OCI-LY1 (cell line): ENCODE results near the gene TPP1.

ENCODE experiments used
- H2AFZ ChIP-seq: fragments of 200-600 bp; sonication (generic), shearing (Covaris generic); 2 replicates; pipeline ENCODE4 v1.6.0; 2014; ENCODE audit warnings: antibody characterized with exemption, mild to moderate bottlenecking, low read length
- H3F3A ChIP-seq: fragments of 200-600 bp; sonication (generic), shearing (Covaris generic); 2 replicates; pipeline ENCODE4 v1.6.0; 2014; ENCODE audit warnings: mild to moderate bottlenecking, antibody characterized with exemption, low read length, moderate library complexity; ENCODE audit not compliant: insufficient read depth
- H3K27ac ChIP-seq: fragments of 200-600 bp; sonication (generic); 2 replicates; pipeline ENCODE4 v1.5.1; 2014; ENCODE audit warnings: low read length, mixed run types, mild to moderate bottlenecking, low read depth; ENCODE audit not compliant: poor library complexity, severe bottlenecking
- H3K27me3 ChIP-seq: fragments of 200-600 bp; sonication (generic); 2 replicates; pipeline ENCODE4 v1.6.0; 2014; ENCODE audit warnings: antibody characterized with exemption, mild to moderate bottlenecking, low read length, moderate library complexity; ENCODE audit not compliant: insufficient read depth
- H3K36me3 ChIP-seq: fragments of 200-600 bp; sonication (generic); 2 replicates; pipeline ENCODE4 v1.6.1; 2014; ENCODE audit warnings: mild to moderate bottlenecking, antibody characterized with exemption, low read length, moderate library complexity, mixed read lengths; ENCODE audit not compliant: insufficient read depth
- H3K4me1 ChIP-seq: fragments of 200-600 bp; sonication (generic); 2 replicates; pipeline ENCODE4 v1.5.1; 2014; ENCODE audit warnings: mild to moderate bottlenecking, low read length, moderate library complexity; ENCODE audit not compliant: insufficient read depth, severe bottlenecking
- H3K4me2 ChIP-seq: fragments of 200-600 bp; sonication (generic), shearing (Covaris generic); 2 replicates; pipeline ENCODE4 v1.6.1; 2014; ENCODE audit warnings: low read length
- H3K4me3 ChIP-seq: fragments of 200-600 bp; sonication (generic); 2 replicates; pipeline ENCODE4 v1.5.1; 2014; ENCODE audit warnings: low read length, low read depth, mild to moderate bottlenecking, mixed read lengths; ENCODE audit not compliant: poor library complexity, severe bottlenecking
- H3K79me2 ChIP-seq: fragments of 200-600 bp; shearing (Covaris generic); 2 replicates; pipeline ENCODE4 v1.6.1; 2016; ENCODE audit warnings: mixed run types, low read length, mixed read lengths; ENCODE audit not compliant: insufficient read depth
- H3K9ac ChIP-seq: fragments of 200-600 bp; sonication (generic), shearing (Covaris generic); 2 replicates; pipeline ENCODE4 v1.6.1; 2014; ENCODE audit warnings: mild to moderate bottlenecking, low read length, mixed read lengths
- H3K9me2 ChIP-seq: fragments of 200-600 bp; sonication (generic), shearing (Covaris generic); 2 replicates; pipeline ENCODE4 v1.6.1; 2014; ENCODE audit warnings: low read depth, mild to moderate bottlenecking, low read length, mixed read lengths
- H3K9me3 ChIP-seq: fragments of 200-600 bp; shearing (Covaris generic); 2 replicates; pipeline ENCODE4 v1.6.1; 2014; ENCODE audit warnings: low read length, mixed read lengths
- H4K20me1 ChIP-seq: fragments of 200-600 bp; sonication (generic), shearing (Covaris generic); 2 replicates; pipeline ENCODE4 v1.6.0; 2016; ENCODE audit warnings: mild to moderate bottlenecking, low read length; ENCODE audit not compliant: insufficient read depth
- EZH2 ChIP-seq: fragments of 200-600 bp; sonication (generic), shearing (Covaris generic); IDR thresholded peaks from 2 replicates; pipeline ENCODE4 v1.8.0; 2017; ENCODE audit warnings: borderline replicate concordance, mixed run types, mild to moderate bottlenecking, antibody characterized with exemption, low read length, moderate library complexity, mixed read lengths
- TF ChIP-seq, protein P1 (sequence below): fragments of 200-600 bp; sonication (generic), shearing (Covaris generic); IDR thresholded peaks from 2 replicates; pipeline ENCODE4 v1.5.1; 2017; ENCODE audit warnings: mild to moderate bottlenecking, antibody characterized with exemption, low read length, moderate library complexity, mixed read lengths

The TPP1 gene

DNA sequence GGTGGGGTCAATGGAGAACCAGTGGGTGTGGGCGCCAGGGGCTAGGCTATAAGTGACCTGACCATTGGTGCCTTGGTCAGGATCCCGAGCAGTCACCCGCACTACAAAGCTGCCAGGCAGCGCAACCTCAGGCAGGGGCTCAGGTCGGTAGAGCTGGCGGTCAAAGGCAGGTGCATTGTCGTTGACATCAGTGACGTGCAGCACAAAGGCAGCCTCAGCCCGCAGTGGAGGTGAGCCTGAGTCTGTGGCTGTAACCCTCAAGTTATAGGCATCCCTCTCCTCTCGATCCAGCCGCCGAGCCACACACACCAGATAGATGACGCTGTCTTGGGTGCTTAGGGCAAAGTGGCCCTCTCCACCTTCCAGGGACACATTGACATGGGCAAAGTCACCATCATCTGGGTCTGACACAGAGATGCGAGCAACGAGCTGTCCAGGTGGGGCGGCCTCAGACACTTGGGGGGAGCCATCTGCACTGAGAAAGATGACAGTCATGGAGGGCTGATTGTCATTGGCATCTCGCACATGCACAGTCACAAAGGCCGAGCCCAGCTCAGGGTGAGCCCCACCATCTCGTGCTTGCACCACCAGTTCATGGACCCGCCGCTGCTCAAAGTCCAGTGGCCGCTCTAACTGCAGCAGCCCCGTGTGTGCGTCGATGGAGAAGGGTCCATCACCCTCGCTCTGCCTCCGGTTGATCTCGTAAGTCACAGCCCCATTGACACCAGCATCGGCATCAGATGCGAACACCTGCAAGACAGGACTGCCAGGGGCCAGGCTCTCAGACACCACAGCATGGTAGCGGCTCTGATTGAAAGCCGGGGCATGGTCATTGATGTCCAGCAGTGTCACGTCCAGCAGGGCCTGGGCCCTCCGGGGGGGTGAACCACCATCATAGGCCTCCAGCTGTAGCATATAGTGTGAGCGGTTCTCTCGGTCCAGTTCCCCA, 21.1 kb upstream of the TPP1 start:
- H3K4me1 ChIP-seq = no peaks in the 10 kb centered on the region
- no peak overlapping the region for H3K27ac ChIP-seq
- H3F3A ChIP-seq = no peaks in the 10 kb centered on the region
- no peaks in the 10 kb centered on the region for H3K79me2 ChIP-seq
- H4K20me1 ChIP-seq = no peaks in the 10 kb centered on the region
- no peak overlapping the region for H3K4me2 ChIP-seq
- H2AFZ ChIP-seq = no peak overlapping the region
- no peak for TF ChIP-seq EZH2
- TF ChIP-seq, protein P1, sequence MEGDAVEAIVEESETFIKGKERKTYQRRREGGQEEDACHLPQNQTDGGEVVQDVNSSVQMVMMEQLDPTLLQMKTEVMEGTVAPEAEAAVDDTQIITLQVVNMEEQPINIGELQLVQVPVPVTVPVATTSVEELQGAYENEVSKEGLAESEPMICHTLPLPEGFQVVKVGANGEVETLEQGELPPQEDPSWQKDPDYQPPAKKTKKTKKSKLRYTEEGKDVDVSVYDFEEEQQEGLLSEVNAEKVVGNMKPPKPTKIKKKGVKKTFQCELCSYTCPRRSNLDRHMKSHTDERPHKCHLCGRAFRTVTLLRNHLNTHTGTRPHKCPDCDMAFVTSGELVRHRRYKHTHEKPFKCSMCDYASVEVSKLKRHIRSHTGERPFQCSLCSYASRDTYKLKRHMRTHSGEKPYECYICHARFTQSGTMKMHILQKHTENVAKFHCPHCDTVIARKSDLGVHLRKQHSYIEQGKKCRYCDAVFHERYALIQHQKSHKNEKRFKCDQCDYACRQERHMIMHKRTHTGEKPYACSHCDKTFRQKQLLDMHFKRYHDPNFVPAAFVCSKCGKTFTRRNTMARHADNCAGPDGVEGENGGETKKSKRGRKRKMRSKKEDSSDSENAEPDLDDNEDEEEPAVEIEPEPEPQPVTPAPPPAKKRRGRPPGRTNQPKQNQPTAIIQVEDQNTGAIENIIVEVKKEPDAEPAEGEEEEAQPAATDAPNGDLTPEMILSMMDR = no peak
- no peak overlapping the region for H3K4me3 ChIP-seq
- no peak overlapping the region for H3K9ac ChIP-seq
- H3K9me2 ChIP-seq = no peaks in the 10 kb centered on the region
- no peaks in the 10 kb centered on the region for H3K36me3 ChIP-seq
- H3K27me3 ChIP-seq = 0 out of 2 replicates have a peak, but pooled peaks cover 10% of the 10 kb centered on the region
- H3K9me3 ChIP-seq = no peaks in the 10 kb centered on the region

DNA sequence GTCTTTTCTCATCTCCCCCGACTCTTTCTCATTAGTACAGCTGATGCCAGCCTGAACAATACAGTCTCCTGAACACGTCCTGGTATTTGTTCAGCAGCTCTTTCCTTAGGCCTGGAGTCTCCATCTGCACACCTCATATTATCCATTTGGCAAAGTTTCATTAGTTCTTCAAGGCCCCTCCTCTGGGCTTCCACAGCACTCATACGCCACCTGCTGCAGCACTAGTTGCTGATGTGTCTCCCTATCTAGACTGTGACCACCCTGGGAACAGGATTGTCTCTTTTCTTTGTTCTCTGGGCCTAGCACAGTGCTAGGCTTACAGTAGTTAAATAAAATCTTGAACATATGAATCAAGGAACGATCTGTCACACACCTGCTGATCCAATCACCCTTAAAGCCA, 19.2 kb upstream of the TPP1 start:
- TF ChIP-seq, protein P1 = peak; percentile 18; the same call in 1 of the 2 replicates
- no peak for TF ChIP-seq EZH2
- Histone ChIP-seq H3F3A (no peaks in the 10 kb centered on the region), H3K4me3 (no peak overlapping the region), H4K20me1 (no peaks in the 10 kb centered on the region), H3K9me2 (no peaks in the 10 kb centered on the region), H3K36me3 (no peaks in the 10 kb centered on the region), H3K9ac (no peak overlapping the region), H3K4me1 (no peaks in the 10 kb centered on the region), H2AFZ (no peak overlapping the region), H3K4me2 (no peak overlapping the region), H3K9me3 (no peaks in the 10 kb centered on the region), H3K27me3 (0 out of 2 replicates have a peak, but pooled peaks cover 10% of the 10 kb centered on the region), H3K79me2 (no peaks in the 10 kb centered on the region), H3K27ac (no peak overlapping the region)

DNA sequence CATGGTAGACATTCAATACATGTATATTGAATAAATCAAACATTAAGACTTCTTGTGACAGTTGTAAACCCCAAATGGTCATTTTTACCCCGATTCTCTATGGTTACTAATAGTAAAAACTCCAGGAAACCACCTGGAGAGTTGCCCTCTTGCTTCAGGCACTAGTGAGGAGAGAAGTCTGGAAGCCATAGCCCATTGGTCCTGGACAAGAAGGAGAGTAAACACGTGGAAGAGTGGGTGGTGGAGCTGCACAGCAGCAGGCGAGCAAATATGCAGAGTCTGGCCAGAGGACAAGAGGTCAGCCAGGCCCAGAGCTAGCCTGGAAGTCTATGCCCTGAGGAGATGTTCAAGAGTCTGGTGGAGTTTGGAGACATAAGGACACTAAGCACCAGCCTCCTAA, 18.6 kb upstream of the TPP1 start:
- Histone ChIP-seq H3K79me2 (no peaks in the 10 kb centered on the region), H4K20me1 (no peaks in the 10 kb centered on the region), H3K27ac (no peak overlapping the region), H3K9me2 (no peaks in the 10 kb centered on the region), H3K4me1 (no peaks in the 10 kb centered on the region), H3F3A (no peaks in the 10 kb centered on the region), H3K9me3 (no peaks in the 10 kb centered on the region), H3K36me3 (no peaks in the 10 kb centered on the region), H3K4me2 (no peak overlapping the region), H3K27me3 (0 out of 2 replicates have a peak, but pooled peaks cover 6% of the 10 kb centered on the region), H2AFZ (no peak overlapping the region), H3K9ac (no peak overlapping the region), H3K4me3 (no peak overlapping the region)
- TF ChIP-seq, protein P1 = no peak
- no peak for TF ChIP-seq EZH2
